IPS DF 4.7 (cell line): ENCODE data around the gene TMEM52.
"Not testable (repeated sequence)": the region's sequence is repeated elsewhere in the genome, so short reads cannot be mapped to it uniquely, and the experiment has no call there.

Experiments used
- DNase-seq: peaks from one replicate; pipeline ENCODE4 v3.0.0-alpha.2; 2013; ENCODE audit warnings: low spot score; ENCODE audit errors: extremely low read depth

The TMEM52 gene

GRCh38 chr1:1894354-1895059 is 24.6 kb downstream of the TMEM52 start:
- no peak for DNase-seq

- DNase-seq = no peak
Observed at GRCh38 chr1:1893997-1894353, 25.1 kb downstream of the TMEM52 start.

- no peak for DNase-seq
Observed at GRCh38 chr1:1893291-1893985, 25.6 kb downstream of the TMEM52 start.

GRCh38 chr1:1892763-1893120 is 26.3 kb downstream of the TMEM52 start:
- no peak for DNase-seq

GRCh38 chr1:1892079-1892762 is 26.9 kb downstream of the TMEM52 start:
- DNase-seq = no peak

- no peak for DNase-seq
Observed at GRCh38 chr1:1891349-1892078, 27.6 kb downstream of the TMEM52 start.

GRCh38 chr1:1890506-1891348 is 28.4 kb downstream of the TMEM52 start, which contains the start of gene GNB1:
Gene GNB1, minus strand, starts transcription at chr1:1891087. Its CDS starts 65,634 bp downstream, at chr1:1825453.
- no peak for DNase-seq

GRCh38 chr1:1889847-1890505 is 29.1 kb downstream of the TMEM52 start:
- DNase-seq = no peak

GRCh38 chr1:1889090-1889750 is 29.9 kb downstream of the TMEM52 start:
- no peak for DNase-seq

- not testable (repeated sequence) for DNase-seq
Observed at GRCh38 chr1:1883890-1884289, 35.2 kb downstream of the TMEM52 start.

GRCh38 chr1:1883092-1883873 is 35.8 kb downstream of the TMEM52 start:
- no peak for DNase-seq

- DNase-seq = no peak
Observed at GRCh38 chr1:1881727-1882126, 37.4 kb downstream of the TMEM52 start.

- no peak for DNase-seq
Observed at GRCh38 chr1:1880617-1881312, 38.3 kb downstream of the TMEM52 start.

- DNase-seq = no peak
Observed at GRCh38 chr1:1879942-1880341, 39.1 kb downstream of the TMEM52 start.

GRCh38 chr1:1877865-1878436 is 41.1 kb downstream of the TMEM52 start:
- DNase-seq = no peak

- no peak for DNase-seq
Observed at GRCh38 chr1:1876335-1876930, 42.6 kb downstream of the TMEM52 start.

- no peak for DNase-seq
Observed at GRCh38 chr1:1875932-1876331, 43.1 kb downstream of the TMEM52 start.

- no peak for DNase-seq
Observed at GRCh38 chr1:1874901-1875300, 44.2 kb downstream of the TMEM52 start.
